ENCODE results near the gene SLC4A7.
A peak's percentile ranks its signal among the peaks of the same experiment; 100 is the strongest.
"Not testable (repeated sequence)": the region's sequence is repeated elsewhere in the genome, so short reads cannot be mapped to it uniquely, and the experiment has no call there.

Gene SLC4A7

DNA sequence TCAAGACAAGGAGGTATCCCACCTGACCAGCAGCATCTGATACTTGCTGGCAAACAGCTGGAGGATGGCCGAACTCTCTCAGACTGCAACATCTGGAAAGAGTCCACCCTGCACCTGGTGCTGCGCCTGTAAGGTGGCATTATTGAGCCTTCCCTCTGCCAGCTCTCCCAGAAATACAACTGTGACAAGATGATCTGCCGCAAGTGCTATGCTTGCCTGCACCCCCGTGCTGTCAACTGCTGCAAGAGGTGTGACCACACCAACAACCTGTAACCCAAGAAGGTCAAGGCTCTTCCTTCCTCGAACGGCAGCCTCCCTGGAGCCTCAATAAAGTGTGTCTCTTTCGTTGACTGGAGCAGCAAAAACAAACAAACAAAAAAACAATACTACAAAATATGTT, 2.2 kb upstream of the SLC4A7 start:
- no peak for DNase-seq

DNA sequence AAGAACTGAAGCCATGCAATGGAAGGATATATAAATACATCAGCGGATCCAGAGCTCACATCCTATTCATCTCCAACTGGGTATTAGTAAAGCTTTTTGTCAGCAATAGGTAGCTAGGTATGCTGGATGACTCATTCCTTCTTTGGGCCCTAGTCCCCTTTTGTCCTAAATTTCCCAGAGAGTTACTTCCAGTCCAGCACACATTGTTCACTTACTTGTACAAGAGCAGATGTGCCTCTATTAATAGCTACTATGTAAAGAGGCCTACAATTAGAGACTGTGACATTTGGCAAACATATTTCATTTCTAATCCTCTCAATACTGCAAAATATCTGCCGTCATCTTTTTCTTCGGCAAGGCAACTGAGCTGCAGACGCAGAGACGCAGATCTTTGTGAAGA, 1.7 kb upstream of the SLC4A7 start:
- DNase-seq: no peak

DNA sequence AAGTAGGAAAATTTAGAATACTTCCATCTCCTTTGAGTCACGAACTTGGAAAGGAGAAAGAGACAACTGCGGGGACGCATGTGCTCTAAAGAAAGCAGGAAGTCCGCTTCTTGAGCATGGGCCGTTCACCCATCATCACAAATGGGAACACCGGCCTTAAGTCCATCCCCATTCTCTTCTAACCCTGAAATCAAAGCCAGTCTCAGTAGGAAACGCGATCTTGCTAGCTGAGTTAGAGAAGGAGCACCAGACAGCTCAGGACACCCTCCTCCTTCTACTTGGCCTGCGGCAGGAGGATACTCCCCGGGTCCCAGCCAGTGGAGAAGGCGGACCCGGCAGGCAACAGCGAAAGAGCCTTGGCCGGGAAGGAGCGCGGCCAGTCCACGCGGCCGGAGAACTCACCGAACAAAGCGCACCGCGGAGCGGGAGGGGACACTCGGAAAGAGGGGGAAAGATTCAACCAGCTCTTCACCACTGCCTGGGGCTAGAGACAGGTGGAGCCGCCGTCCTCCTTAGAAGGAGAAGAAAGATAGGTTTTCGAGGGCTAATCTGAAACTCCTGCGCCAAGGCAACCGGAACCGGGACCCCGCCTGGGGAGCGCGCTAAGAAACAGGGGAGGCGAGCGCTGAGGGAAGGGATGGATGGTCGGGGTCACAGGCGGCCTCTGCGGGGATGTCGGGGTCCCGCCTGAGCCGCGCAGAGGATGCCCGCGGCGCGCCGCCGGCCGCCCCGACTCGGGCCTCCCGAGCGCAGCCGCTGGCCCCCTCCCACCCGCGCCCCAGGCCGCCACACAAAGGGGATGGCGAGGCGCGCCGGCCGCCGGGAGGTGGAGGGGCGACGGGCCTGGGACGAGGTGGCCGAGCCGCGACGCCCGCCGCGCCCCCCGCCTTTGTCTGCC, 818 bp downstream of the SLC4A7 start:
- peak; percentile 31 for DNase-seq

GRCh38 chr3:27479806-27480543, 4.2 kb downstream of the SLC4A7 start:
- DNase-seq: no peak

DNA sequence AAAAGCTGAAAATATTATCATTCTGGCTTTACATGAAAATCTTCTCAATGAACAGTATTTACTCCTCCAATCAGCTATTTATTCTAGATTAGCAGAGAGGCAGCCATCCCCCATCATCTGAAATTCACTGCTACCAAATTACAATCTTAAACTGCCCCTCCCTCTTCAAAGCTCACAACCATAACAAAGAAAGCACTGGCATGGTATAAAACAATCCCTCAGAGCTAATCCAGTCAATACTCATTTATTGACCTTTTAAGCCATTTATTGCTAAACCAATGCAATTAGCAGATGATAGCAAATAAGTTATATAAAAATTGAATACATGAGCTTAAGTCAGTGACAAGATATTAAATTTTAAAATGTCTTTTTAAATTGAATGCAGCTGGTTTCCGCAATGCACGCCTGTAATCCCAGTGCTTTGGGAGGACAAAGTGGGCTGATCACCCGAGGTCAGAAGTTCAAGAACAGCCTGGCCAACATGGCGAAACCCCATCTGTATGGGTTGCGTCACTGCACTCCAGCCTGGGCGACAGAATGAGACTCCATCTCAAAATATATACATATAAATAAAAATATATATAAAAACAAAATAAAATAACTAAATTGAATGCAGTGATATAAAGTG, 12.1 kb downstream of the SLC4A7 start:
- no peak for DNase-seq

- DNase-seq: no peak
Observed at GRCh38 chr3:27468283-27468886, 15.8 kb downstream of the SLC4A7 start.

GRCh38 chr3:27467545-27467944, 16.6 kb downstream of the SLC4A7 start:
- no peak for DNase-seq

DNA sequence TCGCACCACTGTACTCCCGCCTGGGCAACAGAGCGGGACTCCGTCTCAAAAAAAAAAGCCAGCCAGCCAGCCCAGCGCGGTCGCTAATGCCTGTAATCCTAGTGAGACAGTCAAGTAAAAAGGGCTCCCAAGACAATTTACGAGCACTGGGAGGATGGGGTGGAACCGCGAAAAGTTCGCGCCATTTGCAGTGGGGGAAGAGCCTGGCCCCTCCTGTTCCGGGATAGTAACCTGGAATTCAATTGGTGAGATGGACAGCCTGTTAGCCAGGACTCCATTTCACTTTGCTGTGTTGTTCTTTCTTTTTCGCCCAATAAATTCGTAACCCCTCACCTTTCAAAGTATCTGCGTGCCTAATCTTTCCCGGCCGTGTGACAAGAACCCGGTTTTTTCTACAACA, 19.5 kb downstream of the SLC4A7 start:
- DNase-seq: no peak

DNA sequence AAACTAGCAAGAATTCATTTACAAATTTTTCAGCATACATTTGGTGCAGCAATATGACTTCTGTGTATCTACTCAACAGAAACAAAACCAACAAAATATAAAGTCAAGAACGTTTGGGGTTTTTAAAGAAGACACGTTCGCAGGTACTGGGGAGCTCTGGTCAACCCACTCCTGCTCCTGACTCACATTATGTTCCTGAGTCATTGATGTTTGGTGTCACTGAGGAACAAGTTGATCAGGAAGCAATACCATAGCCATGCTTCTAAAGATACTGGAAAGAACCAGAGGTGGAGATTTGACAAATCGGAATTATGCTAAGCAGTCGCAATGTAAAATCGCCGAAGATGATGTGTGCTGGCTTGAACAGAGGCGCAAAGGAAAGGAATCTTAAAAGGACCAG, 22.0 kb downstream of the SLC4A7 start:
- DNase-seq: no peak

DNA sequence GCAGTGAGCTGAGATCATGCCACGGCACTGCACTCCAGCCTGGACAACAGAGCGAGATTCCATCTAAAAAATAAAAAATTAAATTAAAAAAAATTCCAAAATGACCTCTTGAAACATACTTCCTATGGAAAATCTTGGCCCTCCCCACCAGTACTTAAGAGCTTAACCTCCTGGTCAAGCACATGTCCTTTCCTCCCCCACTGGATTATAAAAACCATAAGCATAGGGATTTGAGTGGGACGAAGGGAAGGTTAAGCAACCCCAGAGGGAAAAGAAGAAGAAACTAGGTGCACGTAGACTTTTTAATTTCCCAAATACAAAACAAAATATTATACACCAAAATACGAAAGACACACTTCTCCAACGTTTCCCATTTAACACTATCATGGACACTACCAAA, 25.3 kb downstream of the SLC4A7 start:
- no peak for DNase-seq

GRCh38 chr3:27456554-27456953, 27.6 kb downstream of the SLC4A7 start:
- no peak for DNase-seq

- DNase-seq: no peak
Observed at GRCh38 chr3:27454914-27455313, 29.3 kb downstream of the SLC4A7 start.

- no peak for DNase-seq
Observed at GRCh38 chr3:27454461-27454860, 29.7 kb downstream of the SLC4A7 start.

- no peak for DNase-seq
Observed at GRCh38 chr3:27452368-27453090, 31.7 kb downstream of the SLC4A7 start.

DNA sequence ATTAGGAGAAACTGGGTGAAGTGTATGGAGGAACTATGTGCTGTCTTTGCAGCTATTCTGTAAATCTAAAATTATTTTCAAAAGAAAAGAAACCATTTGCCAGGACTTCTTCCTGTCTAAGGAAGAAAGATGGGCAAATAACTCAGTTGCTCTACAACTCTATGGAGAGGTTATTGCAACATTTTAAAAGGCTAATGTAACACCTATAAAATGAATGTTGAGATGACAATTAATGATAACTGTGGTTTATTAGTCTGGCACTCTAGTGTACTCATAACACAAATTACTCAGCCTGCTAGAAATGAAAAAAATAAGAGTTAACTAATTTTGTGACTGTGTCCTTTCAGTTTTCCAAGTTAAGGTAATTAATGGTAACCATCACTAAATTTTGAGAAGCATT, 32.3 kb downstream of the SLC4A7 start:
- DNase-seq: no peak

GRCh38 chr3:27451251-27451650, 32.9 kb downstream of the SLC4A7 start:
- no peak for DNase-seq

DNA sequence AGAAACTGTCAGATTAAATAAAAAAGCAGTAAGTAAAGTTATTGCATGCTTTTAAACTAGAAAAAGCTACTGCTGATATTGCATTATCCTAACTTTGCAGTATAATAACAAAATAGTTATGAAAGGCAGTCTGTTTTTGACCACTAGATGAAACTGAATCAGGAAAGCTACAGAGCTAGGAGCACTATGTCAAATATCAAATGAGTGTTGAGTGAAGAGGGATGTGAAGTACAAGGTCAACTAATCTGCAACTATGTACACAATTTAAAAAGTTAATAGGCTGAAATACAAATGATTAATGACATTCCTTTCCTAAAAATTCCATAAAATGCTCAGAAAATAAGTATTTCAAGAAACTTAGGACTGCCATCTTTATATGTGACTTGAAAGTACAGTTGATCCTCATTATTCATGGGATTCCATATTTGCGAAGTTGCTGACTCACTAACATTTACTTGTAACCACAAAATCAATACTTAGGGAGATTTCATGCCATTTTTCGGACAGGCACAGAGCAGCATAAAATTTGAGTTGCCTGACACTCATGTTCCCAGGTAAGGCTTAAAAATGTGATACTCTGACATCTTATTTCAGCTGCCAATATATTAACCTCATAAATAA, 34.5 kb downstream of the SLC4A7 start:
- no peak for DNase-seq

DNA sequence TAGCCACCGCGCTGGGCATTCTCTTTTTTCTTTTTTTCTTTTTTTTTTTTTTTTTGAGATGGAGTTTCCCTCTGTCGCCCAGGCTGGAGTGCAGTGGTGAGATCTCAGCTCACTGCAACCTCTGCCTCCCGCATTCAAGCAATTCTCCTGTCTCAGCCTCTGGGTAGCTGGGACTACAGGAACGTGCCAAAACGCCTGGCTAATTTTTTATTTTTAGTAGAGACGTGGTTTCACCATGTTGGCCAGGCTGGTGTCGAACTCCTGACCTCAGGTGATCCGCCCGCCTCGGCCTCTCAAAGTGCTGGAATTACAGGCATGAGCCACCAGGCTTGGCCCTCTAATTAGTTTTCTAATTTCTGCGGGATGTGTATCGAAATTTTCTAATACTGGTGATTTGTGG, 41.2 kb downstream of the SLC4A7 start:
- not testable (repeated sequence) for DNase-seq

DNA sequence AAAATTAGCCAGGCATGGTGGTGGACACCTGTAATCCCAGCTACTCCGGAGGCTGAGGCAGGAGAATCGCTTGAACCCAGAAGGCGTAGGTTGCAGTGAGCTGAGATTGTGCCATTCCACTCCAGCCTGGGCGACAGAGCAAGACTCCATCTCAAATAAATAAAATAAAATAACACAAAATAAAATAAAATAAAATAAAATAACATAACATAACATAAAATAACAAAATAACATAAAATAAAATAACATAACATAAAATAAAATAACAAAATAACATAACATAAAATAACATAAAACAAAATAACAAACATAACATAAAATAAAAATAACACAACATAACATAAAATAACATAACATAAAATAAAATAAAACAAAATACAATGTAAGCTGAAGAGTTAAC, 45.8 kb downstream of the SLC4A7 start:
- DNase-seq: not testable (repeated sequence)

- no peak for DNase-seq
Observed at GRCh38 chr3:27431116-27431515, 53.1 kb downstream of the SLC4A7 start.

DNA sequence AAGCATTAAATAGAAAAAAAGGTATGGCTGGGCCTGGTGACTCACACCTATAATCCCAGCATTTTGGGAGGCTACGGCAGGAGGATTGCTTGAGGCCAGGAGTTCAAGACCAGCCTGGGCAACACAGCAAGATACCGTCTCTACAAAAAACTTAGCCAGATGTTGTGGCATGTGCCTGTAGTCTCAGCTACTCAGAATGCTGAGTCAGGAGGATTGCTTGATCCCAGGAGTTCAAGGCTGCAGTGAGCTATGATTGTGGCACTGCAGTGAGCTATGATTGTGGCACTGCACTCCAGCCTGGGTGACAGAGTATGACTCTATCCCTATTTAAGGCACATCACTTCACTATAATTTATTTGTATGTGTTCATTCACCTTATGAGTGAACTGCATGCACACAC, 54.3 kb downstream of the SLC4A7 start:
- DNase-seq: no peak

DNA sequence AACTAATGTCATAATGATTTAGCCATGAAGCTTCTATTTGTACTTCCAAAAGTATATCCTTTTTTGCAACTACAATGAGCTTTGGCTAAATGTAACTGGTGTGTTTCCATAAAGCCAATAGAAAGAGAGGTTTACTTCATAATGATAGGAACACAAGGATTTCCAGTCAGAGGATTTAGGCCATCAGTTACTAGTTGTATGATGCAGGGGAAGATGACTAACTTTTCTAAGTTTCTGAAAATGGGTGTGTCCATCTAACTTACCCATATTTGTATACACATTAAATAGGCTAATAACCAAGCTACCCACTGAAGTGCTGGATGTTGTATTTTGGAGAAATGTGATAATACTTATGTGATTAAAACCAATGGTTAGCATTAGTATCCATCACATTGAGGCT, 55.7 kb downstream of the SLC4A7 start:
- no peak for DNase-seq
